GM13976 (cell line): Measurements from ENCODE around the gene RECK.

Experiments used
- DNase-seq: peaks from one replicate; pipeline ENCODE4 v3.0.0; 2012; ENCODE audit warnings: low spot score
- in situ Hi-C: fragments of 300-500 bp; cut with MboI; formaldehyde crosslinking; loops from one replicate; pipeline ENCODE4 v1.12.0; 2022; ENCODE audit warnings: low sequenced_read_pairs, mixed read lengths, inconsistent platforms; ENCODE audit not compliant: unreplicated experiment
- TF ChIP-seq, protein P1 (sequence below): IDR thresholded peaks from 2 replicates; pipeline ENCODE4 v1.5.1; 2012; ENCODE audit warnings: borderline replicate concordance, mild to moderate bottlenecking; ENCODE audit not compliant: insufficient read depth; ENCODE audit errors: extremely low read depth, missing control alignments, control extremely low read depth

The RECK gene

GRCh38 chr9:36053971-36054370, 17.3 kb downstream of the RECK start:
- no peak for DNase-seq
- TF ChIP-seq, protein P1, sequence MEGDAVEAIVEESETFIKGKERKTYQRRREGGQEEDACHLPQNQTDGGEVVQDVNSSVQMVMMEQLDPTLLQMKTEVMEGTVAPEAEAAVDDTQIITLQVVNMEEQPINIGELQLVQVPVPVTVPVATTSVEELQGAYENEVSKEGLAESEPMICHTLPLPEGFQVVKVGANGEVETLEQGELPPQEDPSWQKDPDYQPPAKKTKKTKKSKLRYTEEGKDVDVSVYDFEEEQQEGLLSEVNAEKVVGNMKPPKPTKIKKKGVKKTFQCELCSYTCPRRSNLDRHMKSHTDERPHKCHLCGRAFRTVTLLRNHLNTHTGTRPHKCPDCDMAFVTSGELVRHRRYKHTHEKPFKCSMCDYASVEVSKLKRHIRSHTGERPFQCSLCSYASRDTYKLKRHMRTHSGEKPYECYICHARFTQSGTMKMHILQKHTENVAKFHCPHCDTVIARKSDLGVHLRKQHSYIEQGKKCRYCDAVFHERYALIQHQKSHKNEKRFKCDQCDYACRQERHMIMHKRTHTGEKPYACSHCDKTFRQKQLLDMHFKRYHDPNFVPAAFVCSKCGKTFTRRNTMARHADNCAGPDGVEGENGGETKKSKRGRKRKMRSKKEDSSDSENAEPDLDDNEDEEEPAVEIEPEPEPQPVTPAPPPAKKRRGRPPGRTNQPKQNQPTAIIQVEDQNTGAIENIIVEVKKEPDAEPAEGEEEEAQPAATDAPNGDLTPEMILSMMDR = no peak
- in situ Hi-C loops = no loop called here

GRCh38 chr9:36056896-36057295, 20.2 kb downstream of the RECK start:
- TF ChIP-seq, protein P1 = no peak
- DNase-seq = no peak
- in situ Hi-C loops = no loop called here

GRCh38 chr9:36063804-36064447, 27.2 kb downstream of the RECK start:
- TF ChIP-seq, protein P1 = no peak
- in situ Hi-C loops = no loop called here

GRCh38 chr9:36064448-36065037, 27.8 kb downstream of the RECK start:
- no peak for DNase-seq
- in situ Hi-C loops = no loop called here
- TF ChIP-seq, protein P1 = no peak

More at GRCh38 chr9:36063804-36064447, 27.2 kb downstream of the RECK start:
- DNase-seq = no peak

DNA sequence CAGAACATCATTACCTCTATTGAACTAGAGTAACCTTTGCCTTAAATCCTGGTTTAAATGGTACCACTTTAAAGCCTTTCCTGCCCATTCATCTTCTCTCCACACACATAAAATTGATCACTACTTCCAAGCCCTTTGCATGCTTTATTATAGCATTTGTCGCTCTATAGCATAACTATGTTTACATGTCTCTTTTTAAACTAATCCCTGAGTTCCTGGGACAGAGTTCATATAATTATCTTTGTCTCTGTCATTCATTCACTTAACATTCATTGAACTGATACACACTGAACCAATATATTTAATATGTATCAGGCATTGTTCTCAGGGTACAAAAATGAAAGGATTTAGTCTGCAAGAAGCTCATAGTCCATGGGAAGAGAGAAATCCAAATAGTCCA, 37.3 kb downstream of the RECK start:
- DNase-seq = no peak
- TF ChIP-seq, protein P1 = no peak
- in situ Hi-C loops = no loop called here

GRCh38 chr9:36074870-36075532, 38.3 kb downstream of the RECK start:
- in situ Hi-C loops = no loop called here
- DNase-seq = no peak
- TF ChIP-seq, protein P1 = no peak
